DMS114 treated with DMSO at 0.1 percent for 48 hours (cell line): Measurements from ENCODE around the gene SPIN4.
"Not testable (repeated sequence)": the region's sequence is repeated elsewhere in the genome, so short reads cannot be mapped to it uniquely, and the experiment has no call there.

Source experiments
- DNase-seq: peaks from one replicate; lab custom pipeline; 2025; ENCODE audit not compliant: unreplicated experiment; lab: John Stamatoyannopoulos, UW

Gene SPIN4

GRCh38 chrX:63350941-63351616 is at the start of gene SPIN4:
TSS of gene SPIN4 (minus strand) at chrX:63351332. CDS start at chrX:63350819, 513 bp downstream.
- DNase-seq = peak; percentile 78

GRCh38 chrX:63400340-63400739 is 49.2 kb upstream of the SPIN4 start:
- no peak for DNase-seq

- no peak for DNase-seq
Measured at GRCh38 chrX:63394872-63395271, 43.7 kb upstream of the SPIN4 start.

GRCh38 chrX:63393094-63393493 is 42.0 kb upstream of the SPIN4 start:
- not testable (repeated sequence) for DNase-seq

- no peak for DNase-seq
Measured at GRCh38 chrX:63387411-63387810, 36.3 kb upstream of the SPIN4 start.

- DNase-seq = not testable (repeated sequence)
Measured at GRCh38 chrX:63384263-63384662, 33.1 kb upstream of the SPIN4 start.

- DNase-seq = not testable (repeated sequence)
Measured at GRCh38 chrX:63373012-63373411, 21.9 kb upstream of the SPIN4 start.

GRCh38 chrX:63367699-63368098 is 16.6 kb upstream of the SPIN4 start:
- DNase-seq = not testable (repeated sequence)

GRCh38 chrX:63363788-63364187 is 12.7 kb upstream of the SPIN4 start:
- no peak for DNase-seq

GRCh38 chrX:63361494-63361893 is 10.4 kb upstream of the SPIN4 start:
- no peak for DNase-seq

GRCh38 chrX:63354484-63354883 is 3.4 kb upstream of the SPIN4 start:
- no peak for DNase-seq

- DNase-seq = peak; percentile 18
Measured at GRCh38 chrX:63350465-63350877, 661 bp downstream of the SPIN4 start.

GRCh38 chrX:63349307-63349706 is 1.8 kb downstream of the SPIN4 start:
- DNase-seq = no peak

GRCh38 chrX:63330681-63331080 is 20.5 kb downstream of the SPIN4 start:
- no peak for DNase-seq

GRCh38 chrX:63327788-63328187 is 23.3 kb downstream of the SPIN4 start:
- DNase-seq = no peak

GRCh38 chrX:63299596-63299995 is 51.5 kb downstream of the SPIN4 start:
- DNase-seq = no peak
